ENCODE data around the gene RPLP1.

Gene RPLP1

GRCh38 chr15:69421498-69421897, 31.1 kb upstream of the RPLP1 start:
- Histone ChIP-seq H3K36me3 (ENCODE audit: insufficient read depth, low read length) (peaks cover 77% of the 10 kb centered on the region), H3K4me3 (ENCODE audit: low read length) (no peak overlapping the region), H3K9me3 (ENCODE audit: low read length) (no peaks in the 10 kb centered on the region), H3K27me3 (ENCODE audit: insufficient read depth, low read length) (no peaks in the 10 kb centered on the region), H2AFZ (ENCODE audit: low read depth, low read length) (no peak overlapping the region), H3K4me1 (ENCODE audit: insufficient read depth, low read length) (no peaks in the 10 kb centered on the region)

GRCh38 chr15:69422336-69422895, 30.2 kb upstream of the RPLP1 start:
- H3K4me1 ChIP-seq (ENCODE audit: insufficient read depth, low read length): no peaks in the 10 kb centered on the region
- no peak overlapping the region for H2AFZ ChIP-seq (ENCODE audit: low read depth, low read length)
- H3K4me3 ChIP-seq (ENCODE audit: low read length): no peak overlapping the region
- no peaks in the 10 kb centered on the region for H3K9me3 ChIP-seq (ENCODE audit: low read length)
- H3K27me3 ChIP-seq (ENCODE audit: insufficient read depth, low read length): no peaks in the 10 kb centered on the region
- H3K36me3 ChIP-seq (ENCODE audit: insufficient read depth, low read length): peaks cover 84% of the 10 kb centered on the region

- Histone ChIP-seq H3K36me3 (ENCODE audit: insufficient read depth, low read length) (peaks cover 81% of the 10 kb centered on the region), H3K9me3 (ENCODE audit: low read length) (no peaks in the 10 kb centered on the region), H2AFZ (ENCODE audit: low read depth, low read length) (no peak overlapping the region), H3K4me3 (ENCODE audit: low read length) (no peak overlapping the region), H3K4me1 (ENCODE audit: insufficient read depth, low read length) (no peaks in the 10 kb centered on the region), H3K27me3 (ENCODE audit: insufficient read depth, low read length) (no peaks in the 10 kb centered on the region)
Measured at GRCh38 chr15:69424001-69424400, 28.6 kb upstream of the RPLP1 start.

- H3K9me3 ChIP-seq (ENCODE audit: low read length): no peaks in the 10 kb centered on the region
- no peaks in the 10 kb centered on the region for H3K27me3 ChIP-seq (ENCODE audit: insufficient read depth, low read length)
- no peaks in the 10 kb centered on the region for H3K4me1 ChIP-seq (ENCODE audit: insufficient read depth, low read length)
- peaks cover 83% of the 10 kb centered on the region for H3K36me3 ChIP-seq (ENCODE audit: insufficient read depth, low read length)
- H3K4me3 ChIP-seq (ENCODE audit: low read length): no peak overlapping the region
- no peak overlapping the region for H2AFZ ChIP-seq (ENCODE audit: low read depth, low read length)
Measured at GRCh38 chr15:69424748-69425413, 27.7 kb upstream of the RPLP1 start.

GRCh38 chr15:69433831-69434230, 18.8 kb upstream of the RPLP1 start:
- Histone ChIP-seq H3K9me3 (ENCODE audit: low read length) (no peaks in the 10 kb centered on the region), H3K4me3 (ENCODE audit: low read length) (no peak overlapping the region), H3K36me3 (ENCODE audit: insufficient read depth, low read length) (peaks cover 81% of the 10 kb centered on the region), H3K4me1 (ENCODE audit: insufficient read depth, low read length) (no peaks in the 10 kb centered on the region), H2AFZ (ENCODE audit: low read depth, low read length) (no peak overlapping the region), H3K27me3 (ENCODE audit: insufficient read depth, low read length) (no peaks in the 10 kb centered on the region)

GRCh38 chr15:69434238-69434637, 18.4 kb upstream of the RPLP1 start:
- no peak overlapping the region for H2AFZ ChIP-seq (ENCODE audit: low read depth, low read length)
- H3K27me3 ChIP-seq (ENCODE audit: insufficient read depth, low read length): no peaks in the 10 kb centered on the region
- H3K9me3 ChIP-seq (ENCODE audit: low read length): no peaks in the 10 kb centered on the region
- no peaks in the 10 kb centered on the region for H3K4me1 ChIP-seq (ENCODE audit: insufficient read depth, low read length)
- no peak overlapping the region for H3K4me3 ChIP-seq (ENCODE audit: low read length)
- H3K36me3 ChIP-seq (ENCODE audit: insufficient read depth, low read length): peaks cover 81% of the 10 kb centered on the region

- H3K36me3 ChIP-seq (ENCODE audit: insufficient read depth, low read length): peaks cover 81% of the 10 kb centered on the region
- H3K9me3 ChIP-seq (ENCODE audit: low read length): no peaks in the 10 kb centered on the region
- H3K4me3 ChIP-seq (ENCODE audit: low read length): no peak overlapping the region
- no peak overlapping the region for H2AFZ ChIP-seq (ENCODE audit: low read depth, low read length)
- H3K27me3 ChIP-seq (ENCODE audit: insufficient read depth, low read length): no peaks in the 10 kb centered on the region
- H3K4me1 ChIP-seq (ENCODE audit: insufficient read depth, low read length): no peaks in the 10 kb centered on the region
Measured at GRCh38 chr15:69434679-69435078, 17.9 kb upstream of the RPLP1 start.

GRCh38 chr15:69435985-69436384, 16.6 kb upstream of the RPLP1 start:
- Histone ChIP-seq H3K27me3 (ENCODE audit: insufficient read depth, low read length) (no peaks in the 10 kb centered on the region), H2AFZ (ENCODE audit: low read depth, low read length) (no peak overlapping the region), H3K4me3 (ENCODE audit: low read length) (no peak overlapping the region), H3K4me1 (ENCODE audit: insufficient read depth, low read length) (no peaks in the 10 kb centered on the region), H3K9me3 (ENCODE audit: low read length) (no peaks in the 10 kb centered on the region), H3K36me3 (ENCODE audit: insufficient read depth, low read length) (peaks cover 81% of the 10 kb centered on the region)

GRCh38 chr15:69436951-69437350, 15.7 kb upstream of the RPLP1 start:
- no peaks in the 10 kb centered on the region for H3K9me3 ChIP-seq (ENCODE audit: low read length)
- no peak overlapping the region for H2AFZ ChIP-seq (ENCODE audit: low read depth, low read length)
- no peaks in the 10 kb centered on the region for H3K27me3 ChIP-seq (ENCODE audit: insufficient read depth, low read length)
- no peaks in the 10 kb centered on the region for H3K4me1 ChIP-seq (ENCODE audit: insufficient read depth, low read length)
- H3K36me3 ChIP-seq (ENCODE audit: insufficient read depth, low read length): peaks cover 85% of the 10 kb centered on the region
- H3K4me3 ChIP-seq (ENCODE audit: low read length): no peak overlapping the region

- H3K9me3 ChIP-seq (ENCODE audit: low read length): no peaks in the 10 kb centered on the region
- H2AFZ ChIP-seq (ENCODE audit: low read depth, low read length): no peak overlapping the region
- no peaks in the 10 kb centered on the region for H3K27me3 ChIP-seq (ENCODE audit: insufficient read depth, low read length)
- H3K4me3 ChIP-seq (ENCODE audit: low read length): no peak overlapping the region
- H3K36me3 ChIP-seq (ENCODE audit: insufficient read depth, low read length): peaks cover 84% of the 10 kb centered on the region
- H3K4me1 ChIP-seq (ENCODE audit: insufficient read depth, low read length): no peaks in the 10 kb centered on the region
Measured at GRCh38 chr15:69439623-69440022, 13.0 kb upstream of the RPLP1 start.

GRCh38 chr15:69443032-69443611, 9.5 kb upstream of the RPLP1 start:
- H3K4me1 ChIP-seq (ENCODE audit: insufficient read depth, low read length): no peaks in the 10 kb centered on the region
- no peak overlapping the region for H2AFZ ChIP-seq (ENCODE audit: low read depth, low read length)
- H3K9me3 ChIP-seq (ENCODE audit: low read length): no peaks in the 10 kb centered on the region
- H3K4me3 ChIP-seq (ENCODE audit: low read length): no peak overlapping the region
- H3K27me3 ChIP-seq (ENCODE audit: insufficient read depth, low read length): no peaks in the 10 kb centered on the region
- H3K36me3 ChIP-seq (ENCODE audit: insufficient read depth, low read length): peaks cover 84% of the 10 kb centered on the region

GRCh38 chr15:69444686-69445085, 7.9 kb upstream of the RPLP1 start:
- Histone ChIP-seq H3K4me1 (ENCODE audit: insufficient read depth, low read length) (no peaks in the 10 kb centered on the region), H3K4me3 (ENCODE audit: low read length) (no peak overlapping the region), H3K36me3 (ENCODE audit: insufficient read depth, low read length) (peaks cover 72% of the 10 kb centered on the region), H3K9me3 (ENCODE audit: low read length) (no peaks in the 10 kb centered on the region), H2AFZ (ENCODE audit: low read depth, low read length) (no peak overlapping the region), H3K27me3 (ENCODE audit: insufficient read depth, low read length) (no peaks in the 10 kb centered on the region)

GRCh38 chr15:69446953-69447352, 5.7 kb upstream of the RPLP1 start:
- Histone ChIP-seq H3K9me3 (ENCODE audit: low read length) (no peaks in the 10 kb centered on the region), H3K4me1 (ENCODE audit: insufficient read depth, low read length) (peaks cover 3% of the 10 kb centered on the region), H3K36me3 (ENCODE audit: insufficient read depth, low read length) (peaks cover 52% of the 10 kb centered on the region), H3K27me3 (ENCODE audit: insufficient read depth, low read length) (no peaks in the 10 kb centered on the region), H2AFZ (ENCODE audit: low read depth, low read length) (no peak overlapping the region), H3K4me3 (ENCODE audit: low read length) (no peak overlapping the region)
